Endothelial cell of umbilical vein (primary cell): ENCODE results near the gene USF2. TPM values are rescaled to one million over a fixed set of nuclear protein-coding genes. Genes with fewer than 3 reads are reported as not detected.

Source experiments
- BruUV-seq: library from RNA; stranded (reverse); fragments of 400-500 nt; replicated peaks from 2 replicates; lab custom pipeline; 2021; lab: Mats Ljungman, UMichigan
- CTCF ChIA-PET: fragments of 300-600, 350-600 bp; sonication (Branson Sonifier 250); formaldehyde crosslinking; loops from one replicate; lab custom pipeline; 2021; ENCODE audit warnings: antibody characterized with exemption, inconsistent platforms; lab: Charles Lee
- POLR2A ChIA-PET: fragments of 300-600, 350-600 bp; sonication (Branson Sonifier 250); formaldehyde crosslinking; loops from one replicate; lab custom pipeline; 2021; ENCODE audit warnings: antibody characterized with exemption, inconsistent platforms; lab: Charles Lee
- DNase-seq: peaks from one replicate; pipeline ENCODE4 v3.0.0-alpha.2; 2011; ENCODE audit warnings: low read depth, low spot score
- FAIRE-seq: peaks from 2 replicates; lab custom pipeline; 2011; peaks lifted over from hg19 to GRCh38; lab: Jason Lieb, UNC
- H2AFZ ChIP-seq: 2 replicates; pipeline ENCODE4 v1.6.0; 2012; ENCODE audit warnings: low read depth, low read length, control low read depth, inconsistent platforms
- H3K27ac ChIP-seq: 2 replicates; pipeline ENCODE4 v1.5.1; 2011; ENCODE audit warnings: low read depth, mild to moderate bottlenecking, control low read depth, low read length, moderate library complexity; ENCODE audit not compliant: insufficient read depth
- H3K27me3 ChIP-seq, 2 experiments: 2 replicates each; pipeline versions ENCODE4 v1.6.0 to v1.6.1; 2011; ENCODE audit warnings: low read length in 2 of 2, mixed read lengths in 1 of 2; ENCODE audit not compliant: control insufficient read depth in 2 of 2, insufficient read depth in 2 of 2
- H3K36me3 ChIP-seq, 2 experiments: 2 replicates in 1 of 2; 3 replicates in 1 of 2; pipeline ENCODE4 v1.5.1; 2011; ENCODE audit warnings: low read length in 2 of 2, mild to moderate bottlenecking in 1 of 2, moderate library complexity in 1 of 2; ENCODE audit not compliant: control insufficient read depth in 2 of 2, insufficient read depth in 2 of 2; ENCODE audit errors: extremely low read depth in 1 of 2
- H3K4me1 ChIP-seq: 3 replicates; pipeline ENCODE4 v1.5.1; 2011; ENCODE audit warnings: mild to moderate bottlenecking, low read length; ENCODE audit not compliant: control insufficient read depth, insufficient read depth; ENCODE audit errors: extremely low read depth
- H3K4me2 ChIP-seq: 2 replicates; pipeline ENCODE4 v1.6.1; 2011; ENCODE audit warnings: low read length, control low read depth, mixed read lengths; ENCODE audit not compliant: insufficient read depth
- H3K4me3 ChIP-seq, 3 experiments: fragments of 200-600 bp in 1 of 3; sonication (generic), shearing (Covaris generic) in 1 of 3; replicated peaks in 1 of 3; 2 replicates each; pipeline ENCODE4 v1.5.1; 2011 to 2016; ENCODE audit warnings: control low read depth in 3 of 3, low read length in 3 of 3, mild to moderate bottlenecking in 2 of 3, inconsistent platforms in 1 of 3, low read depth in 1 of 3, moderate library complexity in 1 of 3; ENCODE audit not compliant: insufficient read depth in 1 of 3
- H3K79me2 ChIP-seq: 2 replicates; pipeline ENCODE4 v1.6.0; 2012; ENCODE audit warnings: low read length, inconsistent platforms; ENCODE audit not compliant: control insufficient read depth, insufficient read depth
- H3K9ac ChIP-seq: replicated peaks from 2 replicates; pipeline ENCODE3; 2011; ENCODE audit warnings: low read length, control low read depth; ENCODE audit not compliant: insufficient read depth; ENCODE audit errors: extremely low read depth
- H3K9me1 ChIP-seq: replicated peaks from 3 replicates; pipeline ENCODE4 v1.6.0; 2011; ENCODE audit warnings: mild to moderate bottlenecking, low read length; ENCODE audit not compliant: control insufficient read depth, insufficient read depth; ENCODE audit errors: extremely low read depth
- H3K9me3 ChIP-seq: replicated peaks from 2 replicates; pipeline ENCODE4 v1.5.1; 2012; ENCODE audit warnings: low read length, inconsistent platforms; ENCODE audit not compliant: control insufficient read depth, insufficient read depth
- H4K20me1 ChIP-seq: replicated peaks from 2 replicates; pipeline ENCODE3; 2011; ENCODE audit warnings: mild to moderate bottlenecking, low read length; ENCODE audit not compliant: control insufficient read depth, insufficient read depth; ENCODE audit errors: extremely low read depth
- CTCF ChIP-seq, 2 donors: IDR thresholded peaks; 1 replicate in 1 of 2; 2 replicates in 1 of 2; pipeline ENCODE4 v1.5.1; 2011; ENCODE audit warnings: low read length in 2 of 2, mild to moderate bottlenecking in 2 of 2, moderate library complexity in 2 of 2, control low read depth in 1 of 2, inconsistent platforms in 1 of 2, low read depth in 1 of 2; ENCODE audit not compliant: insufficient read depth in 1 of 2; ENCODE audit errors: extremely low read depth in 1 of 2
- FOS ChIP-seq: IDR thresholded peaks from 2 replicates; pipeline ENCODE4 v1.6.1; 2011; ENCODE audit warnings: mild to moderate bottlenecking, low read length, moderate library complexity, borderline replicate concordance; ENCODE audit not compliant: insufficient read depth
- GATA2 ChIP-seq: IDR thresholded peaks from 2 replicates; pipeline ENCODE4 v1.7.0; 2011; ENCODE audit warnings: low read depth, mild to moderate bottlenecking, moderate library complexity, mixed read lengths, low read length; ENCODE audit not compliant: insufficient read length, insufficient read depth
- JUN ChIP-seq: IDR thresholded peaks from 2 replicates; pipeline ENCODE4 v1.6.1; 2011; ENCODE audit warnings: borderline replicate concordance, low read depth; ENCODE audit not compliant: insufficient read length, insufficient read depth
- MAX ChIP-seq: IDR thresholded peaks from 2 replicates; pipeline ENCODE4 v1.6.1; 2011; ENCODE audit not compliant: insufficient read depth, insufficient read length
- MYC ChIP-seq: IDR thresholded peaks from one replicate; pipeline ENCODE4 v1.6.1; 2011; ENCODE audit warnings: mild to moderate bottlenecking, low read depth, low read length
- POLR2A ChIP-seq: IDR thresholded peaks from 2 replicates; pipeline ENCODE4 v1.6.1; 2012; ENCODE audit warnings: low read depth, mild to moderate bottlenecking, control low read depth, low read length
- dilution Hi-C: fragments of 300-500 bp; cut with MboI; formaldehyde crosslinking; loops from one replicate; pipeline ENCODE4 v1.15.0; 2019; ENCODE audit warnings: low sequenced_read_pairs; ENCODE audit not compliant: extremely low pct_ligation_motif_present
- intact Hi-C: fragments of 100-400 bp; cut with micrococcal nuclease; formaldehyde crosslinking; loops from one replicate; pipeline ENCODE4 v1.10.0; 2022
- polyA plus RNA-seq, 4 experiments: library from polyadenylated mRNA; depleted of rRNA in 3 of 4; stranded (reverse) in 3 of 4; unstranded in 1 of 4; fragments of >200 nt; gene quantifications; 2 replicates each; pipeline versions ENCODE4 v1.2.1 to v1.2.3, GENCODE V29; 2011 to 2012; ENCODE audit warnings: missing spikeins in 1 of 4
- total RNA-seq: library from RNA; stranded (reverse); gene quantifications from 2 replicates; pipeline ENCODE4 v1.2.3, GENCODE V29; 2021

Gene USF2
- total and polyA plus RNA-seq, 2 donors (not counting 3 experiments of a cell fraction or from before 2014, with no cell fraction given) = 75.0 to 76.8 TPM

- Histone ChIP-seq H2AFZ (no peak overlapping the region), H3K4me1 (no peaks in the 10 kb centered on the region), H4K20me1 (no peaks in the 10 kb centered on the region), H3K4me3 (no peak overlapping the region), H3K27me3 (peaks cover 0 to 2% of the 10 kb centered on the region in 2 experiments), H3K4me2 (no peak overlapping the region), H3K79me2 (no peaks in the 10 kb centered on the region), H3K36me3 (no peaks in the 10 kb centered on the region), H3K9me3 (no peaks in the 10 kb centered on the region), H3K9me1 (no peaks in the 10 kb centered on the region), H3K27ac (no peak overlapping the region), H3K9ac (no peak overlapping the region)
- no peak for TF ChIP-seq GATA2
- no peak for TF ChIP-seq MAX
- TF ChIP-seq FOS = no peak
- no peak for TF ChIP-seq MYC
- TF ChIP-seq CTCF (IDR thresholded peaks at IDR 0.05; ENCODE audit: extremely low read depth in 1 of 2, insufficient read depth in 1 of 2, low read depth in 1 of 2, low read length in 2 of 2) = no peak
- no peak for TF ChIP-seq JUN
- TF ChIP-seq POLR2A = no peak
- intact Hi-C loops (no loop called here), dilution Hi-C loops (no loop called here)
- DNase-seq (no peak), FAIRE-seq (no peak)
- ChIA-PET CTCF (interaction anchor here (1.0 kb wide), 1 partner anchor 32 kb away, joined by 3 read pairs; no protein-coding TSS in a partner anchor), POLR2A (no interaction called here)
- BruUV-seq = no TSS peak
Observed at GRCh38 chr19:35223084-35223790, 45.5 kb upstream of the USF2 start.
